ENCODE results near the gene SYNDIG1. TPM values are rescaled to one million over a fixed set of nuclear protein-coding genes. Genes with fewer than 3 reads are reported as not detected.

Gene SYNDIG1
- total and polyA plus RNA-seq, 2 of the 4 experiments (the other 2 are of a cell fraction), result not detected

DNA sequence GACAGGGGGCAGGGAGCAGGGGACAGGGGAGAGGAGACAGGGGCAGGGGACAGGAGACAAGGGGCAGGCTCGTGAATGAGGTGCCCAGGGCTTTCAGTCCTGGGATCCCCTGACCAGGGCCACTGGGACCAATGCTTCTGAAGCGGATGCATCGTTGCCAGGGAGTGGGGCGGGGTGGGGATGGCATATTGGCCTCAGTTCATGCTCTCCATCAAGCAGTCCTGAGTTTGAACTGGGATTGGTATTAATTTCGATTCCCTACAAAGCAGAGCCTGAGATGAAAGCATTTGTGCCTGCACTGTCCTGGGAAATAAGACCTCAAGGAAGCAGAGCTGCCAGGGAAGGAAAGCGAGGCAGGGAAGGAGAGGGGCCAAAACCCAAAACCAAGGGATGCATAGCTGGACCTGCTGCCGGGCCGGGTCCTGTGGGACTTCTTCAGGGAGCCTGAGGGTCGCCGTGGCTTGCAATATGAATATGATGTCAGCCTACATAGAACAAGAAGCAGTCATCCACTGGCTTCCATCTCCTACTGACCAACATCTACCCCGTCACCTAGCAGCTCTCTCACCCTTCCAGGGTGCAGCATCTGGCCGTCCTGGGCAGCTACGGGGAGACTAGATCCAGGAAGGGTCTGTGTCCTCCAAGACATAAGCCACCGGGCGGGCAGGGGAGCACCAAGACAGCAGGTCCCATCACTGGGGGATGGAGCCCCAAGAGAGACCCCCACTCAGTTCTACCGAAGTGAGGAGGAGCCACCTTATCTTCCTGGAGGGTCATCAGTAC, 233.3 kb downstream of the SYNDIG1 start:
- H3K4me1 ChIP-seq (ENCODE audit: control insufficient read depth, insufficient read depth, low read length), result no peaks in the 10 kb centered on the region
- no peaks in the 10 kb centered on the region for H3K9me3 ChIP-seq (ENCODE audit: control insufficient read depth, insufficient read depth, low read length)
- H3K9ac ChIP-seq (ENCODE audit: low read depth, low read length), result no peak overlapping the region; the same call in 1 of the 2 replicates
- no peaks in the 10 kb centered on the region for H3K79me1 ChIP-seq (ENCODE audit: low read depth in 1 of 2, low read length in 2 of 2)
- no peak overlapping the region for H3K18ac ChIP-seq (ENCODE audit: low read depth, low read length)
- H3K9me1 ChIP-seq (ENCODE audit: insufficient read depth, low read length), result no peaks in the 10 kb centered on the region
- no peak overlapping the region for H2AK9ac ChIP-seq (replicated peaks; ENCODE audit: low read depth, low read length, poor library complexity)
- no peaks in the 10 kb centered on the region for H4K20me1 ChIP-seq (ENCODE audit: insufficient read depth, low read length)
- ChIA-PET CTCF (no interaction called here), POLR2A (ENCODE audit: unreplicated experiment) (no interaction called here)
- intact Hi-C loops (cut with micrococcal nuclease) (no loop called here), dilution Hi-C loops (cut with HindIII; ENCODE audit: low sequenced_read_pairs, unreplicated experiment) (no loop called here), in situ Hi-C loops (cut with MboI; ENCODE audit: low sequenced_read_pairs) (no loop called here)
- no peak overlapping the region for H2BK15ac ChIP-seq (ENCODE audit: low read depth, low read length)
- DNase-seq, result no peak
- no peak for ATAC-seq (ENCODE audit: low read depth)
- no peak overlapping the region for H3K4me3 ChIP-seq (ENCODE audit: insufficient read depth, low read depth, low read length)
- H2AFZ ChIP-seq (replicated peaks; ENCODE audit: low read length, poor library complexity), result no peak overlapping the region
- H4K91ac ChIP-seq (ENCODE audit: insufficient read depth, low read depth, low read length), result no peak overlapping the region
- no TSS peak for BruUV-seq (replicated peaks)
- no peak overlapping the region for H4K8ac ChIP-seq (ENCODE audit: low read depth in 2 of 2, low read length in 2 of 2)
- WGBS, 2 experiments (ENCODE audit: extremely low coverage in 2 of 2, insufficient read length in 1 of 2), result 53% methylated on average over 5 of the region's 16 CpGs; no CpG with 5 or more reads in 1 of the 2 experiments
- no peak overlapping the region for H3K23ac ChIP-seq (ENCODE audit: low read depth, low read length)
- no peaks in the 10 kb centered on the region for H3K36me3 ChIP-seq (ENCODE audit: control insufficient read depth, insufficient read depth, low read length)
- no peak overlapping the region for H2BK20ac ChIP-seq (ENCODE audit: low read depth, low read length)
- H2AK5ac ChIP-seq (ENCODE audit: low read depth, low read length), result no peak overlapping the region
- H2BK120ac ChIP-seq (ENCODE audit: low read depth, low read length), result no peak overlapping the region
- H3K56ac ChIP-seq (ENCODE audit: extremely low read depth, insufficient read depth, low read length), result no peak overlapping the region
- peaks cover 39% of the 10 kb centered on the region for H3K27me3 ChIP-seq (ENCODE audit: control insufficient read depth, insufficient read depth, low read length)
- no peak overlapping the region for H3K14ac ChIP-seq (replicated peaks; ENCODE audit: low read depth, low read length)
- TF ChIP-seq MAFK (IDR thresholded peaks at IDR 0.05; ENCODE audit: low read depth, low read length), result no peak
- TF ChIP-seq RFX5 (IDR thresholded peaks at IDR 0.05; ENCODE audit: low read depth, low read length), result no peak
- no peak for TF ChIP-seq SMC3 (IDR thresholded peaks at IDR 0.05; ENCODE audit: low read depth, low read length)
- no peak for TF ChIP-seq MAZ (IDR thresholded peaks at IDR 0.05; ENCODE audit: borderline replicate concordance, low read depth, low read length)
- no peak for TF ChIP-seq RAD21 (IDR thresholded peaks at IDR 0.05; ENCODE audit: low read length)
- no peak for TF ChIP-seq POLR2A (IDR thresholded peaks at IDR 0.05; ENCODE audit: low read depth, low read length)
- no peak for TF ChIP-seq BHLHE40 (IDR thresholded peaks at IDR 0.05; ENCODE audit: low read depth, low read length)
- TF ChIP-seq NFE2L2 (IDR thresholded peaks at IDR 0.05; ENCODE audit: low read depth, low read length), result no peak
- no peak for TF ChIP-seq MXI1 (IDR thresholded peaks at IDR 0.05; ENCODE audit: borderline replicate concordance, low read depth, low read length)
- no peak overlapping the region for H3K4ac ChIP-seq (ENCODE audit: low read depth, low read length)
- H3K4me2 ChIP-seq (ENCODE audit: low read depth, low read length), result no peak overlapping the region
- no peak overlapping the region for H3K27ac ChIP-seq (ENCODE audit: insufficient read depth, low read length)
- H4K5ac ChIP-seq (ENCODE audit: low read depth, low read length), result no peak overlapping the region
- H2BK5ac ChIP-seq (ENCODE audit: low read depth, low read length, poor library complexity, severe bottlenecking), result no peak overlapping the region

Data from IMR-90 (cell line).